Measurements from ENCODE around the gene SYCP2L.

SYCP2L gene

GRCh38 chr6:11006061-11006460 lies 119.2 kb downstream of the SYCP2L start:
- Histone ChIP-seq H3K4me1 (ENCODE audit: control insufficient read depth, insufficient read depth, low read length, unreplicated experiment) (peaks cover 27% of the 10 kb centered on the region), H2AFZ (ENCODE audit: low read length, unreplicated experiment) (no peak overlapping the region), H3K4me3 (ENCODE audit: low read depth, low read length) (no peak overlapping the region), H3K27ac (ENCODE audit: low read depth, low read length) (no peak overlapping the region), H3K27me3 (ENCODE audit: insufficient read depth, low read length) (no peaks in the 10 kb centered on the region; the same call in 1 of the 2 replicates), H3K79me2 (ENCODE audit: control insufficient read depth, insufficient read depth, low read length, unreplicated experiment) (no peaks in the 10 kb centered on the region), H3K36me3 (ENCODE audit: insufficient read depth, low read length) (no peaks in the 10 kb centered on the region)

- no peaks in the 10 kb centered on the region for H3K27me3 ChIP-seq (ENCODE audit: insufficient read depth, low read length)
- H3K4me3 ChIP-seq (ENCODE audit: low read depth, low read length): no peak overlapping the region
- no peaks in the 10 kb centered on the region for H3K36me3 ChIP-seq (ENCODE audit: insufficient read depth, low read length)
- H2AFZ ChIP-seq (ENCODE audit: low read length, unreplicated experiment): no peak overlapping the region
- H3K27ac ChIP-seq (ENCODE audit: low read depth, low read length): no peak overlapping the region
- peaks cover 34% of the 10 kb centered on the region for H3K4me1 ChIP-seq (ENCODE audit: control insufficient read depth, insufficient read depth, low read length, unreplicated experiment)
- H3K79me2 ChIP-seq (ENCODE audit: control insufficient read depth, insufficient read depth, low read length, unreplicated experiment): no peaks in the 10 kb centered on the region
Observed at GRCh38 chr6:11007715-11008608, 121.1 kb downstream of the SYCP2L start.

- Histone ChIP-seq H3K27me3 (ENCODE audit: insufficient read depth, low read length) (no peaks in the 10 kb centered on the region), H3K4me1 (ENCODE audit: control insufficient read depth, insufficient read depth, low read length, unreplicated experiment) (peaks cover 34% of the 10 kb centered on the region), H3K27ac (ENCODE audit: low read depth, low read length) (peak overlapping the region; percentile 26), H3K36me3 (ENCODE audit: insufficient read depth, low read length) (no peaks in the 10 kb centered on the region), H3K79me2 (ENCODE audit: control insufficient read depth, insufficient read depth, low read length, unreplicated experiment) (no peaks in the 10 kb centered on the region), H2AFZ (ENCODE audit: low read length, unreplicated experiment) (peak overlapping the region; percentile 10), H3K4me3 (ENCODE audit: low read depth, low read length) (no peak overlapping the region)
Observed at GRCh38 chr6:11008821-11009220, 122.0 kb downstream of the SYCP2L start.

DNA sequence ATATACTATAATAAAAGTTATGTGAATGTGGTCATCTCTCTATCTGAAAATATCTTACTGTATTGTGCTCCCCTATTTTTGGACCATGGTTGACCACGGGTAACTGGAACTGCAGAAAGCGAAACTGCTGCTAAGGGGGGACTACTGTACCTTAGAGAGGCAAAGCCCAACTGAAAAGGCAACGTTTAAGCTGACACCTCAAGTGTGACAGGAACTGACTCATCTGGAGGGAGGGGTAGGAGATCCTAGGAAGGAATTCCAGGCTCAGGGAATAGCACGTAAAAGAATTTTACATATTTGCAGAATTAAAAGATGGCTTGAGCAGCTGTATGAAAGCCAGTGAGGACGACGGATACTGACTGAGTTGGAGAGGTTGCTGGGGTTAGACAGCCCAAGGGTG lies 122.5 kb downstream of the SYCP2L start:
- H3K36me3 ChIP-seq (ENCODE audit: insufficient read depth, low read length): no peaks in the 10 kb centered on the region
- H3K4me1 ChIP-seq (ENCODE audit: control insufficient read depth, insufficient read depth, low read length, unreplicated experiment): peaks cover 34% of the 10 kb centered on the region
- no peaks in the 10 kb centered on the region for H3K79me2 ChIP-seq (ENCODE audit: control insufficient read depth, insufficient read depth, low read length, unreplicated experiment)
- peak overlapping the region; percentile 64 for H2AFZ ChIP-seq (ENCODE audit: low read length, unreplicated experiment)
- H3K27ac ChIP-seq (ENCODE audit: low read depth, low read length): 0 out of 2 replicates have a peak overlapping the region, but pooled peaks have one; percentile 26
- H3K4me3 ChIP-seq (ENCODE audit: low read depth, low read length): peak overlapping the region; percentile 45
- H3K27me3 ChIP-seq (ENCODE audit: insufficient read depth, low read length): no peaks in the 10 kb centered on the region

GRCh38 chr6:11011787-11012234 lies 125.0 kb downstream of the SYCP2L start:
- H3K27ac ChIP-seq (ENCODE audit: low read depth, low read length): no peak overlapping the region
- H3K36me3 ChIP-seq (ENCODE audit: insufficient read depth, low read length): no peaks in the 10 kb centered on the region
- 0 out of 2 replicates have a peak, but pooled peaks cover 3% of the 10 kb centered on the region for H3K27me3 ChIP-seq (ENCODE audit: insufficient read depth, low read length)
- H3K79me2 ChIP-seq (ENCODE audit: control insufficient read depth, insufficient read depth, low read length, unreplicated experiment): no peaks in the 10 kb centered on the region
- no peak overlapping the region for H2AFZ ChIP-seq (ENCODE audit: low read length, unreplicated experiment)
- H3K4me1 ChIP-seq (ENCODE audit: control insufficient read depth, insufficient read depth, low read length, unreplicated experiment): peaks cover 34% of the 10 kb centered on the region
- H3K4me3 ChIP-seq (ENCODE audit: low read depth, low read length): no peak overlapping the region

DNA sequence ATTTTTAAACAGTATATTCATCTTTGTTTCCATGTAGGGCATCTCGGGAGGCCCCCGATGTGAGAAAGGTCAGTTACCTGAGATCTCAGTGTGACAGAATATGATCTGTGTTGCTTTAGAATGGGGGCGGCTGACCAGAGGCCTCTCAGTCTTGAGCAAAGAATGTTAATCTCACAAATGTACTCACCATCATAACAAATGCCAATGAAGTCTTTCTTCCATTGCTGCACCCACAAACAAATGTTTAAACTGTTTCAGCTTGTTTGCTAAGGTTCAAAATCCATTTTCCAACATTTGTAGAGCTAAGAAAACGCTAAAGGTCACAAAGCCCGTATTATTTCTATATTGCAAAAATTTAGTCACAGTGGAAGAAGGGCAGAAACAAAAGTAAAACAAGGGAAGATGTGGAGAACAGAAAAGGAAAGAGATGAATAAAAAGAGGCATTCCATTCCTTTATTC lies 125.5 kb downstream of the SYCP2L start:
- H3K27ac ChIP-seq (ENCODE audit: low read depth, low read length): no peak overlapping the region
- no peaks in the 10 kb centered on the region for H3K36me3 ChIP-seq (ENCODE audit: insufficient read depth, low read length)
- no peak overlapping the region for H2AFZ ChIP-seq (ENCODE audit: low read length, unreplicated experiment)
- H3K27me3 ChIP-seq (ENCODE audit: insufficient read depth, low read length): 0 out of 2 replicates have a peak, but pooled peaks cover 3% of the 10 kb centered on the region
- no peak overlapping the region for H3K4me3 ChIP-seq (ENCODE audit: low read depth, low read length)
- H3K79me2 ChIP-seq (ENCODE audit: control insufficient read depth, insufficient read depth, low read length, unreplicated experiment): no peaks in the 10 kb centered on the region
- H3K4me1 ChIP-seq (ENCODE audit: control insufficient read depth, insufficient read depth, low read length, unreplicated experiment): peaks cover 32% of the 10 kb centered on the region

DNA sequence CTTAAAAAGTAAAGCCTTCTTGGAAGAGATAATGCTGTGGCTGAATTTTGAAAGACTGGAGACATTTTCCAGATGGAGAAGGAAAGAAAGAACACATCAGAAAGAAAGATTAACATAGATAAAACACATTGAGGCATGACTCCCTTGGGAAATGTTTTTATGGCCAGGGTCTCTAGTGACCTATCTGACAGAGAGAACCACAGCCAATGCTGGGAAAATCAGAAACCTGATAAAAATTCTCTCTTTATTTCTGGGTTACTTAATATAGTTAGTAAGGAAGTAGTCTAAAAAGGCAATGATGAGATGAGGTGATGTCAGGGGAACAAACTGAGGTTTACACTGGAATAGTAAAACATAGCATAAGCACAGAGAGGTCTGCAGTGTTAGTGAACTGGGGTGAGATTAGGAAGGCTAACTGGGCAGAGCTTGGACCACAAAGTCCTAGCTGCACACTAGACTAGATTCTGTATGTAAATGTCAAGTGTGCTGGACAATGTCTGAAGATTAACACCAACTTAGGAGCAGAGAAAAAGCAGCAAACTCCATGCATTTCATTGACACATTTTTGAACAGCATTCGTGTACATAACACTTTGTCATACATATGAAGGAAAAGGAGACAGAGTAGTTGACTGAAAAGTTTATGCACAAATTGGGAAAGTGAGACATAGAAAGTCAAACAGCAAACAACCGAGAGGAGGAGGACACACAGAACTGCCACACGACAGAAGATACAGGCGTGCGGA lies 126.3 kb downstream of the SYCP2L start:
- Histone ChIP-seq H3K27ac (ENCODE audit: low read depth, low read length) (no peak overlapping the region), H3K27me3 (ENCODE audit: insufficient read depth, low read length) (0 out of 2 replicates have a peak, but pooled peaks cover 3% of the 10 kb centered on the region), H3K79me2 (ENCODE audit: control insufficient read depth, insufficient read depth, low read length, unreplicated experiment) (no peaks in the 10 kb centered on the region), H3K36me3 (ENCODE audit: insufficient read depth, low read length) (no peaks in the 10 kb centered on the region), H3K4me1 (ENCODE audit: control insufficient read depth, insufficient read depth, low read length, unreplicated experiment) (peaks cover 24% of the 10 kb centered on the region), H2AFZ (ENCODE audit: low read length, unreplicated experiment) (no peak overlapping the region), H3K4me3 (ENCODE audit: low read depth, low read length) (no peak overlapping the region)

DNA sequence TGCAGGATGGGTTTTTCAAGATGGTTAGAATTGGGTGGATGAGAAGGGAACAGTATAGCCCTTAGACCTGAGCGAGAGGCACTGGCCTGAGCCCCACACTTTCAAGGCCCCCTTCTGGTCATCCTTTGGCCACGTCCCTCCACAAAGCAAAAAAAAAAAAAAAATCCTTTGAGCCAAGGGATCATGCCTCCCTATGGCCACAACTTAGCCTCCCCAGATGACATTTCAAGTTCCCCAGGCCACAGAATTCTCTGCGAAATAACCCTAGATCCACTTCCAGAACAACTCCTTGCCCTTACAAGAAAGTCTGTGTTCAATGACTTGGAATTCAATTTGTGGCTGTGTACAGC lies 126.8 kb downstream of the SYCP2L start:
- H3K27ac ChIP-seq (ENCODE audit: low read depth, low read length): no peak overlapping the region
- no peak overlapping the region for H3K4me3 ChIP-seq (ENCODE audit: low read depth, low read length)
- H3K79me2 ChIP-seq (ENCODE audit: control insufficient read depth, insufficient read depth, low read length, unreplicated experiment): no peaks in the 10 kb centered on the region

DNA sequence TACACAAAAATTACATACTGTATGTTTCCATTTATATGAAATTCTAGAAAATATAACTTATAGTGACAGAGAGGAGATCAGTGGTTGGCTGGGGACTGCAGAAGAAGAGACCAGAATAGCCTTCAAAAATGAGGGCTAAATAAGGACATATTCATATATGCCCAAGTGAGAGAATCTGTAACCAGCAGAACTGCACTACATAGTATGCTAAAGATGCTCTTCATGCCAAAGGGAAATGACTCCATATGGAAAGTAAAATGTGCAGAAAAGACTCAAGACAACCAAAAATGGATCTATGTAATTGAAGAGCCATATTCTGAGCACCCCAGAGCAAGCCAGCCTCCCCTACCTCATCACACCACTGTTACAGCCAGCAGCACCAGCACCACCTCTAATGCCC lies 128.2 kb downstream of the SYCP2L start:
- no peak overlapping the region for H2AFZ ChIP-seq (ENCODE audit: low read length, unreplicated experiment)
- H3K27me3 ChIP-seq (ENCODE audit: insufficient read depth, low read length): 0 out of 2 replicates have a peak, but pooled peaks cover 3% of the 10 kb centered on the region
- H3K36me3 ChIP-seq (ENCODE audit: insufficient read depth, low read length): no peaks in the 10 kb centered on the region
- H3K4me1 ChIP-seq (ENCODE audit: control insufficient read depth, insufficient read depth, low read length, unreplicated experiment): peaks cover 7% of the 10 kb centered on the region
- H3K27ac ChIP-seq (ENCODE audit: low read depth, low read length): no peak overlapping the region
- no peak overlapping the region for H3K4me3 ChIP-seq (ENCODE audit: low read depth, low read length)
- no peaks in the 10 kb centered on the region for H3K79me2 ChIP-seq (ENCODE audit: control insufficient read depth, insufficient read depth, low read length, unreplicated experiment)

More for the DNA sequence above, 126.8 kb downstream of the SYCP2L start:
- Histone ChIP-seq H3K36me3 (ENCODE audit: insufficient read depth, low read length) (no peaks in the 10 kb centered on the region), H2AFZ (ENCODE audit: low read length, unreplicated experiment) (no peak overlapping the region), H3K4me1 (ENCODE audit: control insufficient read depth, insufficient read depth, low read length, unreplicated experiment) (peaks cover 18% of the 10 kb centered on the region), H3K27me3 (ENCODE audit: insufficient read depth, low read length) (0 out of 2 replicates have a peak, but pooled peaks cover 3% of the 10 kb centered on the region)

GRCh38 chr6:11016452-11016851 lies 129.6 kb downstream of the SYCP2L start:
- Histone ChIP-seq H3K27ac (ENCODE audit: low read depth, low read length) (no peak overlapping the region), H3K4me1 (ENCODE audit: control insufficient read depth, insufficient read depth, low read length, unreplicated experiment) (peaks cover 5% of the 10 kb centered on the region), H2AFZ (ENCODE audit: low read length, unreplicated experiment) (no peak overlapping the region), H3K4me3 (ENCODE audit: low read depth, low read length) (no peak overlapping the region), H3K27me3 (ENCODE audit: insufficient read depth, low read length) (0 out of 2 replicates have a peak, but pooled peaks cover 3% of the 10 kb centered on the region), H3K79me2 (ENCODE audit: control insufficient read depth, insufficient read depth, low read length, unreplicated experiment) (no peaks in the 10 kb centered on the region), H3K36me3 (ENCODE audit: insufficient read depth, low read length) (no peaks in the 10 kb centered on the region)
